B cell (primary cell): ENCODE data around the gene CAV1. TPM values are rescaled to one million over a fixed set of nuclear protein-coding genes. Genes with fewer than 3 reads are reported as not detected.
A peak's percentile ranks its signal among the peaks of the same experiment; 100 is the strongest.

Experiments
- ATAC-seq: fragments of 200-7000 bp; cut with Tn5 transposase; one replicate; pipeline ENCODE4 v1.10.0; 2021; ENCODE audit warnings: low read depth, mild to moderate bottlenecking, moderate number of reproducible peaks, moderate library complexity
- CTCF ChIA-PET: fragments of 350-600 bp; sonication (Branson Sonifier 250); formaldehyde crosslinking; loops from one replicate; lab custom pipeline; 2021; ENCODE audit warnings: antibody characterized with exemption, inconsistent platforms; lab: Charles Lee
- POLR2A ChIA-PET: fragments of 350-600 bp; sonication (Branson Sonifier 250); formaldehyde crosslinking; loops from one replicate; lab custom pipeline; 2021; ENCODE audit warnings: antibody characterized with exemption; lab: Charles Lee
- DNase-seq: peaks from one replicate; pipeline ENCODE4 v3.0.0; 2013
- H2AFZ ChIP-seq: 2 replicates; pipeline ENCODE4 v1.6.1; 2012; ENCODE audit warnings: mild to moderate bottlenecking, low read depth, low read length; ENCODE audit not compliant: insufficient read depth, poor library complexity, severe bottlenecking
- H3K27ac ChIP-seq, 2 donors: 1 replicate in 1 of 2; 2 replicates in 1 of 2; pipeline ENCODE4 v1.5.1; 2012 to 2013; ENCODE audit warnings: low read length in 2 of 2, mild to moderate bottlenecking in 2 of 2, moderate library complexity in 1 of 2
- H3K27me3 ChIP-seq, 4 experiments: fragments of 200-600 bp in 1 of 4; sonication (generic) in 1 of 4; replicated peaks in 1 of 4; 1 replicate in 2 of 4; 2 replicates in 2 of 4; pipeline versions ENCODE4 v1.6.1 to v1.7.0; 2013 to 2016; ENCODE audit warnings: low read length in 3 of 4, mild to moderate bottlenecking in 2 of 4, mixed read lengths in 1 of 4, moderate library complexity in 1 of 4; ENCODE audit not compliant: insufficient read depth in 4 of 4, control insufficient read depth in 3 of 4; ENCODE audit errors: control extremely low read depth in 1 of 4
- H3K36me3 ChIP-seq, 2 experiments: replicated peaks in 1 of 2; 1 replicate in 1 of 2; 2 replicates in 1 of 2; pipeline versions ENCODE4 v1.6.1 to v1.7.1; 2013; ENCODE audit warnings: low read length in 1 of 2; ENCODE audit not compliant: insufficient read depth in 2 of 2, control insufficient read depth in 1 of 2; ENCODE audit errors: control extremely low read depth in 1 of 2, extremely low read depth in 1 of 2
- H3K4me1 ChIP-seq, 2 donors: fragments of 200-600 bp in 1 of 2; sonication (generic) in 1 of 2; 1 replicate in 1 of 2; 2 replicates in 1 of 2; pipeline versions ENCODE4 v1.5.1 to v1.6.1; 2013 to 2017; ENCODE audit warnings: low read length in 2 of 2; ENCODE audit not compliant: control insufficient read depth in 2 of 2, insufficient read depth in 2 of 2
- H3K4me2 ChIP-seq: replicated peaks from 2 replicates; pipeline ENCODE3; 2012; ENCODE audit warnings: mild to moderate bottlenecking, low read depth, low read length; ENCODE audit not compliant: poor library complexity, severe bottlenecking
- H3K4me3 ChIP-seq, 5 experiments: fragments of 200-600 bp in 1 of 5; sonication (generic) in 1 of 5; 1 replicate in 3 of 5; 2 replicates in 2 of 5; pipeline versions ENCODE4 v1.5.1 to v1.7.0; 2011 to 2016; ENCODE audit warnings: low read length in 4 of 5, mild to moderate bottlenecking in 4 of 5, low read depth in 2 of 5, control low read depth in 1 of 5, moderate library complexity in 1 of 5; ENCODE audit not compliant: insufficient read depth in 1 of 5; ENCODE audit errors: control extremely low read depth in 1 of 5, extremely low read depth in 1 of 5
- H3K79me2 ChIP-seq: fragments of 200-600 bp; sonication (generic); one replicate; pipeline ENCODE4 v1.6.0; 2016; ENCODE audit warnings: low read length; ENCODE audit not compliant: control insufficient read depth, insufficient read depth
- H3K9ac ChIP-seq: fragments of 200-600 bp; sonication (generic); 2 replicates; pipeline ENCODE4 v1.6.1; 2017; ENCODE audit warnings: mild to moderate bottlenecking, low read length, moderate library complexity
- H3K9me3 ChIP-seq, 3 donors: one replicate each; pipeline versions ENCODE4 v1.6.1 to v1.7.1; 2013; ENCODE audit warnings: low read length in 2 of 3; ENCODE audit not compliant: control insufficient read depth in 2 of 3, insufficient read depth in 1 of 3; ENCODE audit errors: control extremely low read depth in 1 of 3
- H4K20me1 ChIP-seq: 2 replicates; pipeline ENCODE4 v1.6.0; 2012; ENCODE audit warnings: mild to moderate bottlenecking, low read length; ENCODE audit not compliant: insufficient read depth, control insufficient read depth, poor library complexity, severe bottlenecking
- H3K27ac Mint-ChIP-seq: one replicate; pipeline ENCODE4 v1.8.0; 2021; ENCODE audit warnings: mixed read lengths
- H3K27me3 Mint-ChIP-seq: one replicate; pipeline ENCODE4 v1.8.0; 2021; ENCODE audit warnings: mixed read lengths
- H3K4me1 Mint-ChIP-seq: one replicate; pipeline ENCODE4 v1.8.0; 2021; ENCODE audit warnings: mixed read lengths
- H3K4me3 Mint-ChIP-seq: one replicate; pipeline ENCODE4 v1.8.0; 2021; ENCODE audit warnings: mixed read lengths
- H3K9me3 Mint-ChIP-seq: one replicate; pipeline ENCODE4 v1.8.0; 2022; ENCODE audit warnings: mixed read lengths; ENCODE audit not compliant: insufficient read depth
- CTCF ChIP-seq: fragments of 200-600 bp; IDR thresholded peaks from one replicate; pipeline ENCODE4 v1.8.0; 2022; ENCODE audit warnings: antibody characterized with exemption, mild to moderate bottlenecking
- EZH2 ChIP-seq: IDR thresholded peaks from 2 replicates; pipeline ENCODE4 v1.6.1; 2012; ENCODE audit warnings: borderline replicate concordance, low read depth, mild to moderate bottlenecking, moderate library complexity, low read length; ENCODE audit not compliant: insufficient read depth, poor library complexity, severe bottlenecking
- WGBS: methylation state at CpG from one replicate; pipeline ENCODE4 v1.1.5; 2013; ENCODE audit warnings: missing lambda C conversion rate; ENCODE audit not compliant: insufficient coverage; 5-methylcytosine and 5-hydroxymethylcytosine counted together
- intact Hi-C: fragments of 100-400 bp; cut with micrococcal nuclease; formaldehyde crosslinking; loops from one replicate; pipeline ENCODE4 v1.10.0; 2022
- polyA plus RNA-seq: library from polyadenylated mRNA; depleted of rRNA; stranded (reverse); fragments of >200 nt; gene quantifications from 2 replicates; pipeline ENCODE4 v1.2.3, GENCODE V29; 2012
- total RNA-seq, 2 donors: library from RNA; stranded (reverse); fragments of 120-200 nt in 1 of 2; gene quantifications; 1 replicate in 1 of 2; 2 replicates in 1 of 2; pipeline versions ENCODE4 v1.2.3 to v1.2.4, GENCODE V29; 2013 to 2022

Gene CAV1
- total and polyA plus RNA-seq, 2 donors (not counting 1 experiment from before 2014, with no cell fraction given) = 0.95 to 1.9 TPM

GRCh38 chr7:116592445-116592844 is 67.6 kb downstream of the CAV1 start:
- 0% methylated on average over 7 of the region's 8 CpGs for WGBS

More at GRCh38 chr7:116592445-116592844, 67.6 kb downstream of the CAV1 start:
- Histone ChIP-seq H3K4me2 (peak overlapping the region; percentile 53), H3K9me3 (no peaks in the 10 kb centered on the region), H4K20me1 (no peaks in the 10 kb centered on the region), H3K4me3 (no peak overlapping the region), H3K4me1 (peaks cover 10 to 16% of the 10 kb centered on the region in 2 donors), H3K9ac (no peak overlapping the region), H3K36me3 (no peaks in the 10 kb centered on the region), H3K27me3 (peaks cover 0 to 23% (median 17%) of the 10 kb centered on the region in 4 experiments), H3K27ac (no peak overlapping the region), H2AFZ (peak overlapping the region; percentile 26), H3K79me2 (no peaks in the 10 kb centered on the region)
- Mint-ChIP-seq H3K9me3 (no peaks in the 10 kb centered on the region), H3K27me3 (peaks cover 29% of the 10 kb centered on the region), H3K4me3 (peak overlapping the region; percentile 61), H3K4me1 (peaks cover 16% of the 10 kb centered on the region), H3K27ac (no peak overlapping the region)
- TF ChIP-seq EZH2 (no peak), CTCF (no peak)
- DNase-seq (peak; percentile 28), ATAC-seq (no peak)
- CTCF ChIA-PET = interaction anchor here (0.6 to 6.0 kb wide), 38 partner anchors 9 to 459 kb away, joined by 3 to 180 read pairs (median 10); partner anchors contain the start of genes CAV1 and MET
- POLR2A ChIA-PET = no interaction called here
- intact Hi-C loops = loop anchor here (1.0 to 5.0 kb wide), 2 partner anchors 80 to 194 kb away; partner anchors contain the start of gene MET
